Neural progenitor cell (in vitro differentiated cells): Measurements from ENCODE around the gene C19orf33. TPM values are rescaled to one million over a fixed set of nuclear protein-coding genes. Genes with fewer than 3 reads are reported as not detected.

ENCODE experiments used
- DNase-seq: peaks from one replicate; pipeline ENCODE4 v3.0.0-alpha.2; 2016; ENCODE audit warnings: low spot score
- H2AFZ ChIP-seq: fragments of 200-600 bp; sonication (generic); replicated peaks from 2 replicates; pipeline ENCODE4 v1.6.1; 2016; ENCODE audit warnings: antibody characterized with exemption
- H3F3A ChIP-seq: fragments of 200-600 bp; sonication (generic); 2 replicates; pipeline ENCODE4 v1.6.1; 2016; ENCODE audit warnings: antibody characterized with exemption, low read depth
- H3K27ac ChIP-seq: fragments of 200-600 bp; sonication (generic); 2 replicates; pipeline ENCODE4 v1.5.1; 2016; ENCODE audit warnings: mild to moderate bottlenecking
- H3K27me3 ChIP-seq: fragments of 200-600 bp; sonication (generic); 2 replicates; pipeline ENCODE4 v1.6.1; 2016; ENCODE audit warnings: mild to moderate bottlenecking, moderate library complexity
- H3K36me3 ChIP-seq: fragments of 200-600 bp; sonication (generic); 2 replicates; pipeline ENCODE4 v1.5.1; 2016
- H3K4me1 ChIP-seq: fragments of 200-600 bp; sonication (generic); 2 replicates; pipeline ENCODE4 v1.6.1; 2016; ENCODE audit warnings: mixed run types
- H3K4me2 ChIP-seq: fragments of 200-600 bp; sonication (generic); 2 replicates; pipeline ENCODE4 v1.6.1; 2016
- H3K4me3 ChIP-seq: fragments of 200-600 bp; sonication (generic); 2 replicates; pipeline ENCODE4 v1.5.1; 2016
- H3K79me2 ChIP-seq: fragments of 200-600 bp; sonication (generic); 2 replicates; pipeline ENCODE4 v1.6.1; 2016; ENCODE audit warnings: low read depth
- H3K9ac ChIP-seq: fragments of 200-600 bp; sonication (generic); 2 replicates; pipeline ENCODE4 v1.6.1; 2016
- H3K9me3 ChIP-seq: fragments of 200-600 bp; sonication (generic); 2 replicates; pipeline ENCODE4 v1.5.1; 2016; ENCODE audit warnings: low read depth
- H4K20me1 ChIP-seq: fragments of 200-600 bp; sonication (generic); 2 replicates; pipeline ENCODE4 v1.6.1; 2016; ENCODE audit warnings: low read depth
- H3K27ac Mint-ChIP-seq: 3 replicates; pipeline ENCODE4 v1.8.0; 2021; ENCODE audit warnings: mixed read lengths
- H3K27me3 Mint-ChIP-seq: 2 replicates; pipeline ENCODE4 v1.8.0; 2022; ENCODE audit warnings: low read depth, mild to moderate bottlenecking, inconsistent platforms, moderate library complexity, mixed read lengths; ENCODE audit not compliant: insufficient read depth
- H3K36me3 Mint-ChIP-seq: 3 replicates; pipeline ENCODE4 v1.8.0; 2021; ENCODE audit warnings: mixed read lengths
- H3K4me1 Mint-ChIP-seq: 3 replicates; pipeline ENCODE4 v1.8.0; 2021; ENCODE audit warnings: mixed read lengths
- H3K4me3 Mint-ChIP-seq: 3 replicates; pipeline ENCODE4 v1.8.0; 2021; ENCODE audit warnings: mild to moderate bottlenecking, moderate library complexity, mixed read lengths
- H3K9me3 Mint-ChIP-seq: 3 replicates; pipeline ENCODE4 v1.8.0; 2020; ENCODE audit warnings: mixed read lengths
- CTCF ChIP-seq: fragments of 200-600 bp; sonication (generic); IDR thresholded peaks from 2 replicates; pipeline ENCODE4 v1.5.1; 2017; ENCODE audit warnings: antibody characterized with exemption, mild to moderate bottlenecking
- EZH2 ChIP-seq: fragments of 200-600 bp; sonication (generic); IDR thresholded peaks from 2 replicates; pipeline ENCODE4 v1.6.1; 2017; ENCODE audit warnings: antibody characterized with exemption, mild to moderate bottlenecking, moderate library complexity
- EZH2phosphoT487 ChIP-seq: fragments of 200-600 bp; sonication (generic); IDR thresholded peaks from 2 replicates; pipeline ENCODE4 v1.6.1; 2017; ENCODE audit warnings: antibody characterized with exemption
- total RNA-seq: library from RNA; depleted of rRNA; stranded (reverse); fragments of >200 nt; gene quantifications from 2 replicates; pipeline ENCODE4 v1.2.3, GENCODE V29; 2015; ENCODE audit warnings: low replicate concordance

Gene C19orf33
- total RNA-seq, 1 donor from 2014 or later: not detected

GRCh38 chr19:38273499-38273898, 30.6 kb upstream of the C19orf33 start:
- no peaks in the 10 kb centered on the region for H3K27me3 Mint-ChIP-seq
- no peak overlapping the region for H3K9ac ChIP-seq
- H3K27ac ChIP-seq: no peak overlapping the region
- no peak for TF ChIP-seq EZH2
- no peak for TF ChIP-seq EZH2phosphoT487
- no peak for TF ChIP-seq CTCF
- no peaks in the 10 kb centered on the region for H3K9me3 ChIP-seq
- no peak for DNase-seq
- H3K27me3 ChIP-seq: no peaks in the 10 kb centered on the region
- H3K4me3 Mint-ChIP-seq: no peak overlapping the region
- H3K9me3 Mint-ChIP-seq: no peaks in the 10 kb centered on the region
- H3K36me3 ChIP-seq: no peaks in the 10 kb centered on the region
- no peak overlapping the region for H3K4me3 ChIP-seq
- no peak overlapping the region for H3K27ac Mint-ChIP-seq
- peaks cover 11% of the 10 kb centered on the region for H3F3A ChIP-seq
- no peaks in the 10 kb centered on the region for H3K36me3 Mint-ChIP-seq
- peaks cover 26% of the 10 kb centered on the region for H4K20me1 ChIP-seq
- peaks cover 95% of the 10 kb centered on the region for H3K79me2 ChIP-seq
- peaks cover 14% of the 10 kb centered on the region for H3K4me1 ChIP-seq
- peaks cover 19% of the 10 kb centered on the region for H3K4me1 Mint-ChIP-seq
- no peak overlapping the region for H2AFZ ChIP-seq
- H3K4me2 ChIP-seq: no peak overlapping the region

- Histone ChIP-seq H3K27ac (no peak overlapping the region), H3K79me2 (peaks cover 94% of the 10 kb centered on the region), H3K9ac (no peak overlapping the region), H3K4me1 (peaks cover 14% of the 10 kb centered on the region), H3F3A (peaks cover 7% of the 10 kb centered on the region), H3K27me3 (no peaks in the 10 kb centered on the region), H4K20me1 (peaks cover 27% of the 10 kb centered on the region), H2AFZ (no peak overlapping the region), H3K4me2 (no peak overlapping the region), H3K36me3 (no peaks in the 10 kb centered on the region), H3K4me3 (no peak overlapping the region), H3K9me3 (no peaks in the 10 kb centered on the region)
- Mint-ChIP-seq H3K36me3 (no peaks in the 10 kb centered on the region), H3K4me3 (peak overlapping the region; percentile 27), H3K9me3 (no peaks in the 10 kb centered on the region), H3K27me3 (no peaks in the 10 kb centered on the region), H3K4me1 (peaks cover 19% of the 10 kb centered on the region), H3K27ac (no peak overlapping the region)
- DNase-seq: no peak
- TF ChIP-seq EZH2: no peak
- TF ChIP-seq EZH2phosphoT487: no peak
- TF ChIP-seq CTCF: no peak
Measured at GRCh38 chr19:38274739-38275138, 29.3 kb upstream of the C19orf33 start.

- no peaks in the 10 kb centered on the region for H3K9me3 Mint-ChIP-seq
- Histone ChIP-seq H3K4me1 (peaks cover 5% of the 10 kb centered on the region), H3K27ac (no peak overlapping the region), H3F3A (peaks cover 7% of the 10 kb centered on the region), H3K9me3 (no peaks in the 10 kb centered on the region), H3K4me3 (no peak overlapping the region), H4K20me1 (peaks cover 25% of the 10 kb centered on the region), H2AFZ (no peak overlapping the region), H3K27me3 (no peaks in the 10 kb centered on the region), H3K9ac (no peak overlapping the region), H3K36me3 (no peaks in the 10 kb centered on the region), H3K4me2 (no peak overlapping the region), H3K79me2 (peaks cover 91% of the 10 kb centered on the region)
- no peak overlapping the region for H3K4me3 Mint-ChIP-seq
- peaks cover 2% of the 10 kb centered on the region for H3K27me3 Mint-ChIP-seq
- no peak overlapping the region for H3K27ac Mint-ChIP-seq
- peaks cover 8% of the 10 kb centered on the region for H3K4me1 Mint-ChIP-seq
- TF ChIP-seq CTCF (no peak), EZH2 (no peak), EZH2phosphoT487 (no peak)
- no peaks in the 10 kb centered on the region for H3K36me3 Mint-ChIP-seq
- no peak for DNase-seq
Measured at GRCh38 chr19:38276942-38277517, 27.0 kb upstream of the C19orf33 start.
